Adrenal gland (tissue), 12 donors: ENCODE measurements around the gene NODAL. TPM values are rescaled to one million over a fixed set of nuclear protein-coding genes. Genes with fewer than 3 reads are reported as not detected.

Source experiments
- DNase-seq, 7 donors: peaks; one replicate each; pipeline ENCODE4 v3.0.0-alpha.2; 2019 to 2020
- H3K27ac ChIP-seq, 5 donors: fragments of 200-600 bp; sonication (generic) in 4 of 5; 1 replicate in 3 of 5; 2 replicates in 2 of 5; pipeline versions ENCODE4 v1.5.1 to v1.8.0; 2016 to 2020; ENCODE audit warnings: mild to moderate bottlenecking in 1 of 5
- H3K27me3 ChIP-seq: fragments of 200-600 bp; 2 replicates; pipeline ENCODE4 v1.8.0; 2021
- H3K36me3 ChIP-seq, 2 donors: fragments of 200-600 bp; replicated peaks in 1 of 2; 1 replicate in 1 of 2; 2 replicates in 1 of 2; pipeline versions ENCODE4 v1.5.1 to v1.8.0; 2018 to 2022
- H3K4me1 ChIP-seq, 2 donors: fragments of 200-600 bp; replicated peaks in 1 of 2; 1 replicate in 1 of 2; 2 replicates in 1 of 2; pipeline versions ENCODE4 v1.5.1 to v1.8.0; 2018 to 2021
- H3K4me3 ChIP-seq, 4 donors: fragments of 200-600 bp; sonication (generic) in 3 of 4; one replicate each; pipeline ENCODE4 v1.5.1; 2016 to 2018
- H3K9me3 ChIP-seq, 3 donors: fragments of 200-600 bp; sonication (generic) in 1 of 3; replicated peaks in 1 of 3; 1 replicate in 2 of 3; 2 replicates in 1 of 3; pipeline versions ENCODE4 v1.5.1 to v1.8.0; 2016 to 2021
- POLR2A ChIP-seq, 2 donors: fragments of 450-650 bp; IDR thresholded peaks; one replicate each; pipeline ENCODE4 v1.6.1; 2017; ENCODE audit warnings: antibody characterized with exemption in 2 of 2, mild to moderate bottlenecking in 2 of 2, moderate library complexity in 1 of 2
- WGBS, 4 donors: extraction: QIAGEN DNeasy Blood & Tissue Kit in 2 of 4; methylation state at CpG; one replicate each; pipeline versions ENCODE4 v1.1.5 to v1.1.7; 2013 to 2017; 5-methylcytosine and 5-hydroxymethylcytosine counted together
- intact Hi-C, 2 donors: fragments of 100-400 bp; cut with DNase I; formaldehyde crosslinking; loops; one replicate each; pipeline versions ENCODE4 v1.14.1 to v1.15.0; 2022 to 2023
- polyA plus RNA-seq, 3 donors: library from polyadenylated mRNA; stranded (reverse); fragments of 200-250 nt in 2 of 3; fragments of 350-450 nt in 1 of 3; fragmentation: Illumina TruSeq in 1 of 3; extraction: RNeasy Lipid Tissue Mini Kit (QIAGEN cat#74804) in 1 of 3; gene quantifications; one replicate each; pipeline ENCODE4 v1.2.3, GENCODE V29; 2013 to 2014
- total RNA-seq, 9 donors: library from RNA; depleted of rRNA in 4 of 9; stranded (reverse); fragments of >200 nt in 4 of 9; fragments of 120-200 nt in 1 of 9; fragmentation: NEBNext Ultra II Directional in 1 of 9; extraction: Animal tissue kit (Norgen Biotek cat#: 25700) in 1 of 9; gene quantifications; one replicate each; pipeline versions ENCODE4 v1.1.0 to v1.2.4, GENCODE V29; 2013 to 2023
- TF ChIP-seq, protein P1 (sequence below), 6 experiments: fragments of 450-650 bp in 4 of 6; fragments of 200-600 bp in 2 of 6; sonication (generic) in 1 of 6; IDR thresholded peaks; 1 replicate in 5 of 6; 2 replicates in 1 of 6; pipeline versions ENCODE4 v1.5.1 to v1.8.0; 2016 to 2021; ENCODE audit warnings: antibody characterized with exemption in 6 of 6, mild to moderate bottlenecking in 2 of 6, moderate library complexity in 1 of 6
- donor health status: healthy with polysubstance abuse.
- donor health status: Bipolar disorder and iron deficiency.
- donor health status: DM: yes; HTN: yes; CAD: no.
- donor health status: DM: no; HTN: no; CAD: no.
- donor health status: DM: no; HTN: no; CAD: no.
- donor health status: DM: yes; HTN: yes; CAD: no.

The NODAL gene
- total and polyA plus RNA-seq, 12 donors, result not detected

DNA sequence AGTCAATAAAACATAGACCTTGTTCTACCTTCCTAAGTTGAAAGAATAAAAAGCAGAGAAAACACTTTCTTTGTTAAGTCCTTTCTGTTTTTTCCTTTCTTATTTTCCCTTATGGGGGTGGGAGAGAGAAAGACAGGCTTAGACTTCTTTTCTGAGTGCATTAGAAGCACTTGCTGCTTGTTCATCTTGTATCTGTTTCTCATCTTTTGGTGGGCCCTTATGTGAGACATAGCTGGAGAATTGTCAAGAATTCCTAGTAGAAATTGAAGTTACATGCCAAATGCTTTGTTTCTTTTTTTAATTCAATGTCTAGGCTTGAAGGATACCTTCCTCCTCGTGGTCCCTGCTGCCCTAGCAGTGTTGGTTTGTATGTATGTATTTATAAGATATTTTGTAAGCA lies 30.9 kb downstream of the NODAL start:
- WGBS, 4 donors, result 27 to 34% (median 30%) methylated on average over 1 of the region's 1 CpG
- peaks cover 61 to 82% of the 10 kb centered on the region in 2 donors for H3K4me1 ChIP-seq
- no peak for TF ChIP-seq POLR2A (IDR thresholded peaks at IDR 0.05)
- TF ChIP-seq, protein P1, sequence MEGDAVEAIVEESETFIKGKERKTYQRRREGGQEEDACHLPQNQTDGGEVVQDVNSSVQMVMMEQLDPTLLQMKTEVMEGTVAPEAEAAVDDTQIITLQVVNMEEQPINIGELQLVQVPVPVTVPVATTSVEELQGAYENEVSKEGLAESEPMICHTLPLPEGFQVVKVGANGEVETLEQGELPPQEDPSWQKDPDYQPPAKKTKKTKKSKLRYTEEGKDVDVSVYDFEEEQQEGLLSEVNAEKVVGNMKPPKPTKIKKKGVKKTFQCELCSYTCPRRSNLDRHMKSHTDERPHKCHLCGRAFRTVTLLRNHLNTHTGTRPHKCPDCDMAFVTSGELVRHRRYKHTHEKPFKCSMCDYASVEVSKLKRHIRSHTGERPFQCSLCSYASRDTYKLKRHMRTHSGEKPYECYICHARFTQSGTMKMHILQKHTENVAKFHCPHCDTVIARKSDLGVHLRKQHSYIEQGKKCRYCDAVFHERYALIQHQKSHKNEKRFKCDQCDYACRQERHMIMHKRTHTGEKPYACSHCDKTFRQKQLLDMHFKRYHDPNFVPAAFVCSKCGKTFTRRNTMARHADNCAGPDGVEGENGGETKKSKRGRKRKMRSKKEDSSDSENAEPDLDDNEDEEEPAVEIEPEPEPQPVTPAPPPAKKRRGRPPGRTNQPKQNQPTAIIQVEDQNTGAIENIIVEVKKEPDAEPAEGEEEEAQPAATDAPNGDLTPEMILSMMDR (IDR thresholded peaks at IDR 0.05), result no peak
- H3K9me3 ChIP-seq, result no peaks in the 10 kb centered on the region
- no peak overlapping the region for H3K27ac ChIP-seq
- intact Hi-C loops, result no loop called here
- no peaks in the 10 kb centered on the region for H3K27me3 ChIP-seq
- H3K4me3 ChIP-seq, result no peak overlapping the region
- H3K36me3 ChIP-seq, result no peaks in the 10 kb centered on the region
- DNase-seq, result no peak

DNA sequence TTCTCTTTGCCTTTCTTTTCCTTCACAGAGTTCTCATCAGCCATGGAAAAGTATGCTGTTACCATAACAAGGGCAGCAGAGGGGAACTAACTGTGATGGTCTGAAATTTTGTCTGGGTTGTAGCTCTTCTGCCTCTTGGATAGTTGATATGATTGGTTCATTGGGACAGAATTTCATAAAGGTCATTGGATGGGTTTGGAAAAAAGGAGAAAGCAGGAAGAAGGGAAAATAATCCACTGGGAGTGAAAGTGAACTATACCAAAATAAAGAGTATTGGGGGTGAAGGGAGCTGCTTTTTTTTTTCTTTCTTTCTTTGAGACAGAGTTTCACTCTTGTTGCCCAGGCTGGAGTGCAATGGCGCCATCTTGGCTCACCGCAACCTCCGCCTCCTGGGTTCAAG lies 31.7 kb downstream of the NODAL start:
- H3K9me3 ChIP-seq, result no peaks in the 10 kb centered on the region
- peaks cover 52 to 80% of the 10 kb centered on the region in 2 donors for H3K4me1 ChIP-seq
- H3K27me3 ChIP-seq, result no peaks in the 10 kb centered on the region
- H3K4me3 ChIP-seq, result no peak overlapping the region
- TF ChIP-seq, protein P1 (IDR thresholded peaks at IDR 0.05), result no peak
- TF ChIP-seq POLR2A (IDR thresholded peaks at IDR 0.05), result no peak
- H3K36me3 ChIP-seq, result no peaks in the 10 kb centered on the region
- WGBS, 4 donors, result 93 to 100% (median 95%) methylated on average over 3 of the region's 3 CpGs
- intact Hi-C loops, result no loop called here
- peak overlapping the region in 1 of 5 donors; percentile 9 for H3K27ac ChIP-seq
- no peak for DNase-seq

DNA sequence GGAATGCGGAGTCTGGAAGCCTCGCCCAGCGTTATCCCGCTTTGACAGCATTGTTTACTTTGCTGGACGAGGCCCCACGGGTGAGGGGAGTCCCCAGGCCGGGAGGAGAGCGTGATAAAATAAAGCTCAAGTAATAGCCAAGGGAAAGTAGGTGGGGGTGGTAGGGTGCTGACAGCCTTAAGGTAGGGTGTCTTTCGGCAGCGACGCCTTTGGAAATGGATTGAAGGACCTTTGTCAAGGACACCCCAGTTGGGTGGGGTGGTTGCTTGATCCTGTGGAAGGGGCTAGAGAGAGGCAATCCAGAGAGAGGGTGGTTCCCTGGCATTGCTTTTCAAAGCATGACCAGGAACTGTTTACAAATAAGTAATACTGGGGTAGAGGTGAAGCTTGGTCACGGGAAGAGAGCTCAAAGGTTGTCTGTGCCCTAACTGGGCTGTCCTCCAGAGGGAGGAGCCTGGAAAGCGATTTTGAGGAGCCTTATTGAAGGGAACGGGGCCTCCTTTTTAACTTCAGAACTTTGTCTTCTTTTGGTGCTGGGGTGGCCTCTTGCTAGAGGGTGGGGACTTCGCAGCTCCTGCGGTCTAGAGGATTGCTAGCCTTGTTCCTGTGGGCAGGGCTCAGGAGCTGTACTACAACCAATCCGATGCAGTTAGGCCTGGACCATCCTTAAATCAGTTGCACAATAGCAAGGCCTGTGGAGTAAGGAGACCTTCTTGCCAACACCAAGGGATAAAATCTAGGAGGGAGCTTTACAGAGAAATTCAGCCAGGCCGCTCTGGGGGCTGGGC lies 36.2 kb downstream of the NODAL start:
- intact Hi-C loops, result no loop called here
- TF ChIP-seq, protein P1 (IDR thresholded peaks at IDR 0.05), result no peak
- TF ChIP-seq POLR2A (IDR thresholded peaks at IDR 0.05), result peak; percentile 19 to 90
- Histone ChIP-seq H3K4me1 (peaks cover 39 to 45% of the 10 kb centered on the region in 2 donors), H3K4me3 (peak overlapping the region; percentile 25 to 93 (median 30)), H3K36me3 (no peaks in the 10 kb centered on the region), H3K27me3 (no peaks in the 10 kb centered on the region), H3K27ac (peak overlapping the region; percentile 94 to 99 (median 97)), H3K9me3 (no peaks in the 10 kb centered on the region)
- WGBS, 4 donors, result 1 to 2% (median 1%) methylated on average over 16 to 18 of the region's 18 CpGs
- peak; percentile 76 to 95 (median 92) for DNase-seq

DNA sequence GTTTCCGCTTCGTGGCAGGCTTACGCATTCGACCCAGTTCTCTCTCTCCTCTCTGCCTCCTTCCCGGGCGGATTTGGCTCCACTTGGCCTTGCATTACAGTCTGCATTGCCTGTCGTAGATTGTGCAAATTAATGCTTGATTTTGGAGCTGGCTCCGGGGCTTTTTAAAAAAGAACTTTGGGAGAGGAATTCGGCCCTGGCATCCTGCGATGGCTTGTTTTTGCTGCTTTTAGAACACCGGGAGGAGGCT lies 36.8 kb downstream of the NODAL start:
- WGBS, 4 donors, result 0 to 1% (median 0%) methylated on average over 11 of the region's 11 CpGs
- TF ChIP-seq, protein P1 (IDR thresholded peaks at IDR 0.05), result no peak
- TF ChIP-seq POLR2A (IDR thresholded peaks at IDR 0.05), result peak in 1 of 2 donors; percentile 16
- Histone ChIP-seq H3K27ac (peak overlapping the region; percentile 94 to 99 (median 97)), H3K27me3 (no peaks in the 10 kb centered on the region), H3K4me3 (peak overlapping the region; percentile 25 to 93 (median 30)), H3K36me3 (no peaks in the 10 kb centered on the region), H3K9me3 (no peaks in the 10 kb centered on the region), H3K4me1 (peaks cover 39 to 42% of the 10 kb centered on the region in 2 donors)
- peak in 3 of 7 donors; percentile 58 to 80 (median 68) for DNase-seq
- intact Hi-C loops, result no loop called here
